CD14-positive monocyte (primary cell): Measurements from ENCODE around the gene TXLNG. TPM values are rescaled to one million over a fixed set of nuclear protein-coding genes. Genes with fewer than 3 reads are reported as not detected.

ENCODE experiments used
- DNase-seq, 3 donors: peaks; one replicate each; pipeline ENCODE4 v3.0.0-alpha.2; 2011 to 2022
- H2AFZ ChIP-seq: 2 replicates; pipeline ENCODE4 v1.6.0; 2012; ENCODE audit warnings: mild to moderate bottlenecking, low read depth, low read length, inconsistent platforms; ENCODE audit not compliant: insufficient read depth, poor library complexity, severe bottlenecking
- H3K27ac ChIP-seq, 2 donors: 1 replicate in 1 of 2; 2 replicates in 1 of 2; pipeline ENCODE4 v1.5.1; 2012 to 2013; ENCODE audit warnings: low read length in 2 of 2, control low read depth in 1 of 2, inconsistent platforms in 1 of 2, low read depth in 1 of 2, mild to moderate bottlenecking in 1 of 2
- H3K27me3 ChIP-seq, 2 donors: one replicate each; pipeline versions ENCODE4 v1.6.0 to v1.6.1; 2011 to 2013; ENCODE audit warnings: low read length in 2 of 2; ENCODE audit not compliant: control insufficient read depth in 2 of 2, insufficient read depth in 2 of 2
- H3K36me3 ChIP-seq, 2 donors: replicated peaks in 1 of 2; 1 replicate in 1 of 2; 2 replicates in 1 of 2; pipeline versions ENCODE4 v1.5.1 to v1.6.1; 2012 to 2013; ENCODE audit warnings: low read length in 2 of 2, control low read depth in 1 of 2, inconsistent platforms in 1 of 2, mild to moderate bottlenecking in 1 of 2; ENCODE audit not compliant: insufficient read depth in 2 of 2, control insufficient read depth in 1 of 2
- H3K4me1 ChIP-seq, 2 donors: 1 replicate in 1 of 2; 2 replicates in 1 of 2; pipeline versions ENCODE4 v1.5.1 to v1.6.1; 2012 to 2013; ENCODE audit warnings: low read length in 2 of 2, control low read depth in 1 of 2, inconsistent platforms in 1 of 2, mild to moderate bottlenecking in 1 of 2, moderate library complexity in 1 of 2; ENCODE audit not compliant: insufficient read depth in 2 of 2, control insufficient read depth in 1 of 2
- H3K4me2 ChIP-seq: replicated peaks from 2 replicates; pipeline ENCODE3; 2012; ENCODE audit warnings: low read length, moderate library complexity, mild to moderate bottlenecking; ENCODE audit not compliant: poor library complexity, severe bottlenecking; ENCODE audit errors: extremely low read depth
- H3K4me3 ChIP-seq, 3 experiments: fragments of 200-600 bp in 1 of 3; sonication (generic) in 1 of 3; replicated peaks in 1 of 3; 1 replicate in 2 of 3; 2 replicates in 1 of 3; pipeline ENCODE4 v1.5.1; 2011 to 2013; ENCODE audit warnings: low read length in 3 of 3, mild to moderate bottlenecking in 3 of 3, control low read depth in 2 of 3, low read depth in 2 of 3, inconsistent platforms in 1 of 3, moderate library complexity in 1 of 3
- H3K79me2 ChIP-seq: 2 replicates; pipeline ENCODE4 v1.6.0; 2012; ENCODE audit warnings: mild to moderate bottlenecking, control low read depth, inconsistent platforms, low read length, moderate library complexity; ENCODE audit not compliant: insufficient read depth
- H3K9ac ChIP-seq: 2 replicates; pipeline ENCODE4 v1.6.0; 2017; ENCODE audit warnings: low read length, mild to moderate bottlenecking; ENCODE audit not compliant: insufficient read depth, poor library complexity, severe bottlenecking
- H3K9me3 ChIP-seq, 2 donors: replicated peaks in 1 of 2; 1 replicate in 1 of 2; 2 replicates in 1 of 2; pipeline versions ENCODE4 v1.5.1 to v1.6.1; 2012 to 2013; ENCODE audit warnings: low read length in 2 of 2, control low read depth in 1 of 2; ENCODE audit not compliant: control insufficient read depth in 1 of 2, insufficient read depth in 1 of 2
- H4K20me1 ChIP-seq: 2 replicates; pipeline ENCODE4 v1.6.0; 2012; ENCODE audit warnings: mild to moderate bottlenecking, low read length, control low read depth, moderate library complexity; ENCODE audit not compliant: insufficient read depth
- H3K27ac Mint-ChIP-seq, 7 donors: one replicate each; pipeline ENCODE4 v1.8.0; 2020; ENCODE audit warnings: mild to moderate bottlenecking in 7 of 7, mixed read lengths in 7 of 7, moderate library complexity in 6 of 7, inconsistent platforms in 2 of 7
- H3K27me3 Mint-ChIP-seq, 3 donors: one replicate each; pipeline ENCODE4 v1.8.0; 2021 to 2022; ENCODE audit warnings: low read depth in 3 of 3, mild to moderate bottlenecking in 3 of 3, mixed read lengths in 3 of 3, moderate library complexity in 3 of 3, inconsistent platforms in 1 of 3
- H3K36me3 Mint-ChIP-seq, 2 donors: one replicate each; pipeline ENCODE4 v1.8.0; 2020; ENCODE audit warnings: mixed read lengths in 2 of 2, inconsistent platforms in 1 of 2, mild to moderate bottlenecking in 1 of 2
- H3K4me1 Mint-ChIP-seq: one replicate; pipeline ENCODE4 v1.8.0; 2020; ENCODE audit warnings: mild to moderate bottlenecking, mixed read lengths
- H3K4me3 Mint-ChIP-seq, 2 donors: one replicate each; pipeline ENCODE4 v1.8.0; 2020; ENCODE audit warnings: mild to moderate bottlenecking in 2 of 2, mixed read lengths in 2 of 2, moderate library complexity in 1 of 2
- H3K9me3 Mint-ChIP-seq, 7 donors: one replicate each; pipeline ENCODE4 v1.8.0; 2020 to 2022; ENCODE audit warnings: mixed read lengths in 7 of 7, mild to moderate bottlenecking in 6 of 7, moderate library complexity in 6 of 7, inconsistent platforms in 2 of 7
- WGBS: methylation state at CpG from one replicate; pipeline ENCODE4 v1.1.5; 2013; ENCODE audit warnings: missing lambda C conversion rate; ENCODE audit not compliant: insufficient coverage; 5-methylcytosine and 5-hydroxymethylcytosine counted together
- intact Hi-C, 2 donors: fragments of 100-400 bp; cut with micrococcal nuclease; formaldehyde crosslinking; loops; one replicate each; pipeline versions ENCODE4 v1.15.0 to v1.15.1; 2023
- polyA plus RNA-seq, 3 donors: library from polyadenylated mRNA; depleted of rRNA in 1 of 3; unstranded in 2 of 3; stranded (reverse) in 1 of 3; fragments of 300-500 nt in 2 of 3; fragments of >200 nt in 1 of 3; fragmentation: Illumina TruSeq in 2 of 3; gene quantifications; 1 replicate in 2 of 3; 2 replicates in 1 of 3; pipeline ENCODE4 v1.2.3, GENCODE V29; 2012 to 2021
- TF ChIP-seq, protein P1 (sequence below): fragments of 200-600 bp; IDR thresholded peaks from one replicate; pipeline ENCODE4 v1.8.0; 2022; ENCODE audit warnings: antibody characterized with exemption, mild to moderate bottlenecking

TXLNG gene
- polyA plus RNA-seq, 3 donors = 3.7 to 5.4 (median 4.1) TPM

DNA sequence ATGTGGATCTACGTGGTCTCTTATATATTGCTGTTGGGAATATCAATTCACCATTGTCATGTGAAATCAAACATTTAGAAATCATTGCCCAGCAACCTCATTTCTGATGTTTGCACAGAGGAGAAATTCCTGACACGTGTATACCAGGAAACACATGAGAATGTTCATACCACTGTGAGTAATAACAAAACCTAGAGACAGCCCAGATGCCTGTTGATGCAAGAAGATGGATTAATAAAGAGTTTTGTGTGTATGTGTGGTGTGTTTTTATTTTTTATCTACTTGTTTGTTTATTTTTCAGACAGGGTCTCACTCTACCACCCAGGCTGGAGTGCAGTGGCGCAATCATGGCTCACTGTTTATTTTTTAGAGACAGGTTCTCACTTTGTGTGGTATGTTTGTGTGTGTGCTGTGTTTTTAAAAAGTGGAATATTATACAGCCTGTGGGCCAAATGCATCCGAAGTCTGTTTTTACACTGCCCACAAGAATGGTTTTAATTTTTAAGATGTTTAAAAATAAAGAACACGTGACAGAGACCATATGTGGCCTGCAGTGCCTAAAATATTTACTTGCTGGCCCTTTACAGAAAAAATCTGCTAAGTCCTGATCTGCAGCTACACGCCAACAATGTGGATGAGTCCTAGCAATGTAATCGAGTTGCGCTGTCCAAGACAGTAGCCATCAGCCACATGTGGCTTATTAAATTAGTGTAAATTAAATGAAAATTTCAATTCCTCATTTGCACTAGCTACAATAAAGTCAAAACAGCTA, 39.2 kb downstream of the TXLNG start:
- H3K36me3 ChIP-seq = peaks cover 15 to 41% of the 10 kb centered on the region in 2 donors
- no peaks in the 10 kb centered on the region for H3K9me3 ChIP-seq
- H3K27ac Mint-ChIP-seq = no peak overlapping the region
- intact Hi-C loops = loop anchor here (2.0 to 10.0 kb wide), 2 partner anchors 219 to 221 kb away; no protein-coding TSS in a partner anchor
- no peak overlapping the region for H3K9ac ChIP-seq
- no peaks in the 10 kb centered on the region for H3K79me2 ChIP-seq
- peaks cover 0 to 2% of the 10 kb centered on the region in 2 donors for H3K27me3 ChIP-seq
- H3K9me3 Mint-ChIP-seq = peaks cover 0 to 7% (median 0%) of the 10 kb centered on the region in 7 donors
- no CpG with 5 or more reads among the region's 8 CpGs for WGBS
- no peak for DNase-seq
- H3K27me3 Mint-ChIP-seq = peaks cover 0 to 22% (median 1%) of the 10 kb centered on the region in 3 donors
- H3K4me3 Mint-ChIP-seq = no peak overlapping the region
- peaks cover 11% of the 10 kb centered on the region for H3K4me1 Mint-ChIP-seq
- TF ChIP-seq, protein P1, sequence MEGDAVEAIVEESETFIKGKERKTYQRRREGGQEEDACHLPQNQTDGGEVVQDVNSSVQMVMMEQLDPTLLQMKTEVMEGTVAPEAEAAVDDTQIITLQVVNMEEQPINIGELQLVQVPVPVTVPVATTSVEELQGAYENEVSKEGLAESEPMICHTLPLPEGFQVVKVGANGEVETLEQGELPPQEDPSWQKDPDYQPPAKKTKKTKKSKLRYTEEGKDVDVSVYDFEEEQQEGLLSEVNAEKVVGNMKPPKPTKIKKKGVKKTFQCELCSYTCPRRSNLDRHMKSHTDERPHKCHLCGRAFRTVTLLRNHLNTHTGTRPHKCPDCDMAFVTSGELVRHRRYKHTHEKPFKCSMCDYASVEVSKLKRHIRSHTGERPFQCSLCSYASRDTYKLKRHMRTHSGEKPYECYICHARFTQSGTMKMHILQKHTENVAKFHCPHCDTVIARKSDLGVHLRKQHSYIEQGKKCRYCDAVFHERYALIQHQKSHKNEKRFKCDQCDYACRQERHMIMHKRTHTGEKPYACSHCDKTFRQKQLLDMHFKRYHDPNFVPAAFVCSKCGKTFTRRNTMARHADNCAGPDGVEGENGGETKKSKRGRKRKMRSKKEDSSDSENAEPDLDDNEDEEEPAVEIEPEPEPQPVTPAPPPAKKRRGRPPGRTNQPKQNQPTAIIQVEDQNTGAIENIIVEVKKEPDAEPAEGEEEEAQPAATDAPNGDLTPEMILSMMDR = no peak
- no peak overlapping the region for H3K27ac ChIP-seq
- H4K20me1 ChIP-seq = no peaks in the 10 kb centered on the region
- H3K4me1 ChIP-seq = peaks cover 0 to 7% of the 10 kb centered on the region in 2 donors
- H3K4me2 ChIP-seq = no peak overlapping the region
- H2AFZ ChIP-seq = no peak overlapping the region
- H3K36me3 Mint-ChIP-seq = peaks cover 26 to 57% of the 10 kb centered on the region in 2 donors
- no peak overlapping the region for H3K4me3 ChIP-seq

DNA sequence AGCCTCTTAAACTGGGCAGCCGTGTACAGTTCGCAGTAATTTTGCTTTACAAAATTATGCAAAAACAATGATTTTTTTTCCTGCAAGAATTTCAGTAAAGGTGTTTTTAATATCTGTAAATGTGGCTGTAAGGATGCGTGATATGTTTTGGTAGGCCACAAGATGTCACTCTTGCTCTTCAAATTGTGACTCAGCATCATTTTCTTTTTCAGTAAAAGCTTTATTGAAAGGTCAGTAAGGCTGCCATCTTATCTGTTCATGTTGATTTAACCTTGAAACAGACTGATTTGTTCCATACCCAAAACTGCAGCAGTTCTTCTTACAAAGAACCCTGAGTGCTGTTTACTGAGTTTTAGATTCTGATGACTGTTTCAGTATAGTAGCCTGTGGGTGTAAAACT, 39.9 kb downstream of the TXLNG start:
- H3K36me3 ChIP-seq = peaks cover 15 to 37% of the 10 kb centered on the region in 2 donors
- H3K27ac Mint-ChIP-seq = peak overlapping the region in 1 of 7 donors; percentile 58
- H3K79me2 ChIP-seq = no peaks in the 10 kb centered on the region
- H3K9me3 ChIP-seq = no peaks in the 10 kb centered on the region
- intact Hi-C loops = loop anchor here (2.0 to 10.0 kb wide), 2 partner anchors 219 to 221 kb away; no protein-coding TSS in a partner anchor
- peaks cover 0 to 26% (median 1%) of the 10 kb centered on the region in 3 donors for H3K27me3 Mint-ChIP-seq
- H3K4me1 ChIP-seq = peaks cover 0 to 7% of the 10 kb centered on the region in 2 donors
- no peak overlapping the region for H2AFZ ChIP-seq
- peaks cover 0 to 2% of the 10 kb centered on the region in 2 donors for H3K27me3 ChIP-seq
- peak in 2 of 3 donors; percentile 12 to 21 for DNase-seq
- peaks cover 11% of the 10 kb centered on the region for H3K4me1 Mint-ChIP-seq
- WGBS = no CpG with 5 or more reads among the region's 3 CpGs
- H3K27ac ChIP-seq = no peak overlapping the region
- peaks cover 0 to 7% (median 0%) of the 10 kb centered on the region in 7 donors for H3K9me3 Mint-ChIP-seq
- no peak overlapping the region for H3K4me2 ChIP-seq
- H3K36me3 Mint-ChIP-seq = peaks cover 26 to 56% of the 10 kb centered on the region in 2 donors
- H3K4me3 ChIP-seq = no peak overlapping the region
- TF ChIP-seq, protein P1 = peak; percentile 52
- H3K4me3 Mint-ChIP-seq = no peak overlapping the region
- no peaks in the 10 kb centered on the region for H4K20me1 ChIP-seq
- H3K9ac ChIP-seq = no peak overlapping the region
